Activated CD8-positive, alpha-beta memory T cell treated with anti-CD3 and anti-CD28 coated beads for 1 hour (primary cell): ENCODE data around the gene SEMA3C.

Experiments
- DNase-seq, 2 donors: peaks; one replicate each; pipeline ENCODE4 v3.0.0-alpha.2; 2020; ENCODE audit warnings: low read depth in 1 of 2; ENCODE audit errors: extremely low read depth in 1 of 2

The SEMA3C gene

DNA sequence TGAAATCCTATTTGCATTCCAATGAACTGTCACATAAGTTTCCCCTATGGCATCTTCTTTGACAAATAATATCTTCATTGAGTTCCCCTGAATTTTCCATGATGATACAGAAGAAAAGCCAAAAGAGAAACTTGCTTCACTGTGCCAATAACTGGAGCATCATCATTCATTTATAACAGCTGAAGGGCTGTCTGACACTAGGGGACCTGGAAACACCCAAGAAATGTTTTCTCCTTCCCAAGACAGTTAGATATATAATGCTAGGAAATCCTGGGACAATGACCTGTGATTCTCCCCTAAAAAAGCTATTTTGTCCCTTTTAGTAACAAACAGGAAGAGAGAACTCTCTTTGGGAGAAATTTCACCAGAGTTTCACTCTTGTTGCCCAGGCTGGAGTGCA is 133.6 kb downstream of the SEMA3C start:
- no peak for DNase-seq

DNA sequence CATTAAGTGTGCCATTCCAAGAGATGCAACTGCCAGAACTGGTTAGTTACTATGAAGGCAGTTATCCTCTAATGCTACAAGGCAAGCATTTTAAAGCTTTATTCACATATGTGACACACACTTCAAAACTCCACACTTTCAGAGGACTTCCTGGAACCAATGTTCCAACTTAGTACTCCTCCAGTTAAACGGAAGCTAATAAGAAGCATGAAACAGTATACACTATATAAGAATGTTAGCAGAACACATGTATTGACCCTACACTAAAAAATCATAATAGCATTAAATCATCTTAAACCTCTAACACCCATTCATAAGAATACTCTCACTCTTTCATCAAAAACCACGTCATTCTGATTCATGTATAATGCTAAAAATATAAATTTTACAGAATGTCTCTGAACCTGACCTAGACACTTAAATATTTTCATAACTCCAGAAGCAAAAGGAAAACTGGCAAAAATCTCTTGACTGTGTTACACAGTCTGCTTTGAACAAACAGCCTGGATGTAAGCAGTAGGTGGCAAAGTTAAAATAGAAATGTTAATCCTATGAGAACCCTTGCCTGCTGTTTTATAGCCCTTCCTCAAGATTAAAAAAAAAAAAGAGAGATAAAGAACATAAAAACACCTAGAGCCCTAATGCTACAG is 135.0 kb downstream of the SEMA3C start:
- no peak for DNase-seq

DNA sequence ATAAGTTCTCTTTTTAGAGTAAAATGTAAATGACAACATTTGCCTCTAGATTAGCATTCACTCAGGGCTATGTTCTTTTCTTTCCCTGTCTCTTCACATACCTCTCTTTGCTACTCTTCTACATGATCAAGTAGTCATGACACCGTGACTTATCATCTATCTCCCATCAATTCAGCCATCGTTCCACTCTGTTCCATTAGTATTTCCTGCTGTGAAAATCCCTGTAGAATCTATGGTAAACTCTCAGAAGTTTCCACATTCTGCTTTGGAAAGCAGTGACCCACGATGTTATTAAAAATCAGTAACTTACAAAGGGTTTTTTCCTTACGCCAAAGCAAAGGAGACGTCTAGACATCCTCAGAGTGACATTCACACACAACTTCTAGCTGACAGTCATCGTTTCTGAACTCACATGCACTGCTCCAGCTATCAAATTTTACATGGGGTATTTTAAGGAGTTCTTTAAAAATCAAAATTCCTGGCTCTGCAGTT is 135.6 kb downstream of the SEMA3C start:
- no peak for DNase-seq

DNA sequence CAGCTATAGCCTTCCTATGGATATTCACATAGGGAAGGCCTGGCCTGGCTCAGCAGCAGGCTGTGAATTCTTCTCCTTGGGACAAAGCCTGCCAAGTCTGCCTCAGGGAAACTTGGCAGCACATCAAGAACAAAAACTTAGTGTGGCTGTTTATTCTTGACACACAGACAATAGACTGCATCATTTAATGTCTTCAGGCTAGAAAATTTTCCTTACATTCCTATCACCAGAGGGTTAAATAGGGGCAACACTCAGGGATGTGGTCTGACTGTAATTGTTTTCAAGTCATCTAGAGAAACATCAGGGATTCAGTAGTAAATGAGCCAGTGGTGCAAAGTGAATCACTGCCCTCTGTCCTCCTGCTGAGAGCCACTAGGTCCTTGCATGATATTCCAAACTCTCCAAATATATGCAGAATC is 137.3 kb downstream of the SEMA3C start:
- DNase-seq = no peak

DNA sequence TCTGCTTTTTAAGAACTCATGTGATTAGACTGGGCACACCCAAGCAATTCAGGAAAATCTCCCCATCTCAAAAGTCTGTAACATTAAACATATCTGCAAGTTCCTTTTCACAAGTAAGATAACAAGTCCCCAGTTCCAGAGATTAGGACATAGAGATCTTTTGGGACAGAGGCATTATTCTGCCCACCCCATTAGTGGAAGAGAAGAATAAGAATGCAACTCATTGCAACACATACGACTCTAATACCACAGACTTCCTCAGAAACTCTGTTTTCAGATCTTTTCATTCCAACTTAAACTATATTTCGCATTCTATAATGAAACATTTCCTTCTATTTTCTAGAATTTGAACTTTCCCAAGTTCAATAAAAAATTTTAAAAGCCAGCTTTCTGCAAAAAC is 137.7 kb downstream of the SEMA3C start:
- no peak for DNase-seq

DNA sequence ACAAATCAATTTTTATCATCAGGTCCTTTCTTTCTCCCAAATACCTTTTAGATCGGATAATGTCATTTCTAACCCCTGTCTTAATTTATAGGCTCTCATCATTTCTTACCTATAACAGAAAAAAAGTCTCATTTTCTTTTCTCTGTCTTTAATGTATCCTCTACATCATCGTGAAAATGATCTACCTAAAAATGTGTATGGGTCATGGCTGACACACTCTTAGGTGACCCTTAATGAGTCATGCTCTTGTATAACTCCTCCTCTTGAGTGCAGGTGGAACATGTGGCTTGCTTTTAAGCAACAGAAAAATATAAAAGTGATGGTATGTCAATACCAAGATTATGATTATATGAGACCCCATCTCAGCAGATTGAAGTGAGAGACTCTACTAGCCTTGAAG is 139.4 kb downstream of the SEMA3C start:
- no peak for DNase-seq

DNA sequence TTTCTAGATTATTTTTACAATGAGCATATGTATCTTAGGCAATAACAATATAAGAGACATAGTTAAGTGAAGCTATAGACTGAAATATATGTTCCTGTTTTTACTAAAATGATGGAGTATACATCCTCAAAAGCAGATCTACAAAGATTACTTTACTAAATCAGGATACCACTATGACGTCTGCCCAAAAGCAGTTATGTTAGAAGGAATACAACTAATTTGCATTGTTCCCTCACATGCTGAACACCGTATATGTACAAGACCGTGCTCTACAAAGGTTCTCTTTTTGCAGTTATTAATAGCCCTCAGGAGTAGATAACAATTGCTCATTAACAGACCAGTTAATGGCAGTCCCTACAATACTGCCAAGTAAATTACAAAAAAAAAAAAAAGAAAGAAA is 143.0 kb downstream of the SEMA3C start:
- no peak for DNase-seq

DNA sequence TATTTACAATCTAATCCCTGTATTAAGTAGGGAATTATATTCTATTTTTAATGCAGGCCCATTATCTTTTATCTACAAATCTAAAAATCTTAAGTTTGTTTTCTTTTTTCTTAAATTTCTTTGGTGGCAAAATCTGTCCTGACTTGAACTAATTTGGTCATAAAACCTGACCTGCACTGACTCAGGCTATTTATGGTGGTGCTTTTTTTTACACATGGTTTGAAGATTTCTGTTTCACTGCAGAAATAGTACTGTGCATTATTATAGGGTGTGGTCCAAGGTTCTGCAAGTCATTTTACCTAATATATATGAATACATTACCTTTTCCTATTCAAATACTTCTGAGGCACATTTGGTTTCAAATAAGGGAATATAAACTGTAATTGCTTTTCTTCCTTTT is 143.4 kb downstream of the SEMA3C start:
- DNase-seq = no peak

DNA sequence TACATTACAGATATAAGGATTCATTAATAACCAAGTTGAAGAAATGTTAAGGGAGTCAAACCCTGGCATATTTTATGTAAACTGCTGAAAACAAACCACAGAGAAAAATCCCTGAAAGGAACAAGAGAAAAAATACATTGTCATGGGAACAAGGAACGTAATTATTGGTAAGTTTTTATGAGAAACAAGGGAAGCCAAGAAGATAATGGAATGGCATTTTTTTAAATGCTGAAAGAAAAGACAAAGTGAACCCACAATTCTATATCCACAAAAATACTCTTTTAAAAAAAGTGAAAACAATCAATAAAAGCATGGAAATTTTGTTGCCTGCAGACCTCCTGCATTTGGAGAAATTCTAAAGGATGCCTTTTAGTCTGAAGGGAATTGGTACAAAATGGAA is 144.0 kb downstream of the SEMA3C start:
- DNase-seq = no peak

DNA sequence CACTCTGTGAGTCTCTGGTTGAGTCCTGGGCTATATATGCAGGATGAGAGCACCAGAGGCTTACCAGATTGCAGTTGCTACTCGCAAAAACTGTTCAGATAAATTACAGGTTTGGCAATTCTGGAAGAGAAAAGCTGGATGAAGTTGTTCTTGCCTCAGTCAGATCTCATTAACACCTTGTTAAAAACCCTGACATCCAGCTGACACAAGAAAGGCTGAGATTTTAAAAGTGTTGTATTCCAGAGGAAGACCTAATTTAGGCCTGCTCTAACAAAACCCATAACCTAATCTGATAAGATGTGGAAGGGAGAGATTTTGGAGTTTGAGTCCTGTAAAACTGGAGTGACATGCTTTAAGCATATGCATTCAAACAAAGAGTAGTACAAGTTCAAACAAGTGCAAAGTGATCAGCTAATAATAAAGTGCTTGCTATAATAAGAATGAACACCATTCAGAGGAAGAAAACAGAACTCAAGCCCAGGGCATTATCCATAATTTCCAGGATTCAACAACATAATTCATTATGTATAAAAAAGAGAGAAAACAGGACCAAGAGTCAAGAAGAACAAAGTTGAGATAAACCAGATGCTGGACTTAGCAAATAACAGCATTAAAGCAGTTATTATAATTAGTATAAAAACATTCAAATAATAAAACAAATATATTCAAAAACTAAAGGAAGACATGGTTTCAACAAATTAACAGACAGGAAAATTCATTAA is 144.9 kb downstream of the SEMA3C start:
- DNase-seq = no peak

DNA sequence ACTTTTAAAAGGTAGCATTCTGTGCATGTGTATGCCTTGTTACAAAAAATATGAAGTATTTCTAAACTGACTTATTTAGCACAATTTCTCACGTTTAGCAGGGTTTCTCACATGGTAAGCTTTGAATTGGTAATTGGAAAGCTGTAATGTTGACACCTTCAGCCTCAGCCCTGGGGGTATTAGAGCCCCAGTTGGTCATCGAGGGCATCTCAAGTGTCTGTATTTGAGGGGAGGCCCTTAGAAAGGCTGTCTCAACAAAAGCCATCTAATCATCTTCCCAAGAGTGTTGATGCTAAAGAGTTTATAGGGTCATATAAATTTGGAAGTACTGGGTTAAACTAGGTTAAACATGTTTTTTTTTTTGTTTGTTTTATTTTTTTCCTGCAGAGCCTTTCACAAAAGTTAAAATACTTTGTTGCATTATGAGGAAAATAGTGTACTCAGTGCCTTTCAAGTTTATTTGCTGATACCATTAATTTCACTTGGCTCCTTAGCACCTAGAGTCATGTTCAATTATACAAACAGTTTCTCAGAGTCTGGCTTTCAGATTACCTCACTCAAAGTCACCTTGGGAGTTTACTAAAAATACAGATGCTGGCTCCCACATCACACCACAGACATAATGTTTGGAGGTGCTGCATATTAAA is 146.4 kb downstream of the SEMA3C start:
- DNase-seq = no peak

DNA sequence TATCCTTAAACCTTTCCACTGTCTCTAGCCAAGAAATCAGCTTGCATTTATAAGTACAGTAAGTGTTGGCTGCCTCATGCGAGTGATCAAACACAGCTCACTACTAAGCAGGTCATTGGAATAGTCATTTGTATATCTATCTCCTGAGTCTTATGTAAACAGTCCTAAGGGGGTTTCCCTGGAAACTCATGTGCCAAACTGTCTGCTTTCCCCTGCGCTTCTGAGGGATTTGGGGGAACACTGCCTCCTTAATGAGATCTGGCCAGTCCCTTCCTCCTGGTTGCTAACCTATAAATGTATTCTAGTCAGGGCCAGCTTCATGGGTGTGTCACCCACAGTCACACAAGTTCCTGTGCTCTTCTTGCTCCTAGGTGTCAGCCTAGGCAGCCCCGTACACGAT is 147.3 kb downstream of the SEMA3C start:
- no peak for DNase-seq

DNA sequence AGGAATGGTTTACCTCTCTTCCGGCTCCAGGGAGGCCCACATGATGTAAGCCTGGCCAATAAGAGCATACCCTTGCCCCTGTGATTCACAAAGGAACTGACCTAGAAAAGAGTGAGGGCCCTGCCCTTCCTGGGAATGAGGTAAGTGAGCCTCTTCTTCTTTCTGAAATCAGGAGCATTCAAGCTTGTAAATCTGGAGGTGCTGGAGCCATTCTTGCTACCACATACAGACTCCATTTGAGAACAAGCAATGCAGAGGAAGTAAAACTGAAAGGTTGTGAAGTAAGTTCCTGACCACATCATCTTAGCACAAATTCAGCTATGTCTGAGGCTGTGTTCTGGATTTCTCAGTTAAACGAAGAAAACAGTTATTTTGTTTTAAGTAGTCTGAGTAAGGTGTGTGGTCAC is 148.2 kb downstream of the SEMA3C start:
- no peak for DNase-seq

DNA sequence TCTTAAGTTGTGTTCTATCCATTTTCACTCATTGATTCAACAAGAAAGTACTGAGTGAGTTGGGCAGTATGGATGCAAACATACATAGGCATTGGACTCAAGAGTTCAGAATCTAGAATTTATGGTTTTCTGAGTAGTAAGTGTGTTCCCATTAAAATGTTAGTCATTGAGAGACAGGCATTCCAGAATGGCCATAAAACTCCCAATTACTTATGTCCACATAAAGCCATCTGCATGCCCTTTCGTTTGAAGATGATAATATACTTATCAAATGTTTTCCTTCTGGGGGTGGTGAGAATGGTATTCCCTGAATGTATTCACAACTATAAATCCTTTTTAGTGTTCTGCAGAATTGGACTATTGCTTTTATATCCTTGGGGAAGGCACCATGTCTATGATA is 148.8 kb downstream of the SEMA3C start:
- no peak for DNase-seq

DNA sequence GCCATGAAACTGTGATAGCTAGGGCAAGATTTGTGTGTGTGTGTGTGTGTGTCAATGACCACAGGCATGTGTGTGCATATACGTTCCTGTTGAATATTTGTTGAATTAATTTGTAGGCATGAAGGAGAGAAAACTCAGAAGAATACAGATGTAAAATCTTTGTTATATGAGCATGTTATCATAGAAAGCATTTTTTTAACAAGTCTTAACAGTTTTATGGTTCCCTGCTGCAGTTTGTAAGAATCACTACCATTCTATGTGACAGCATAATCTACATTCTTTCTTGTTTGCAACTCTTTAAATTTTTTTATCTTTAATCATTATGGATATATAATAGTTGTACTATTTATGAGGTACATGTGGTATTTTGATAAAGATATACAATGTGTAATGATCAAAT is 150.1 kb downstream of the SEMA3C start:
- no peak for DNase-seq

DNA sequence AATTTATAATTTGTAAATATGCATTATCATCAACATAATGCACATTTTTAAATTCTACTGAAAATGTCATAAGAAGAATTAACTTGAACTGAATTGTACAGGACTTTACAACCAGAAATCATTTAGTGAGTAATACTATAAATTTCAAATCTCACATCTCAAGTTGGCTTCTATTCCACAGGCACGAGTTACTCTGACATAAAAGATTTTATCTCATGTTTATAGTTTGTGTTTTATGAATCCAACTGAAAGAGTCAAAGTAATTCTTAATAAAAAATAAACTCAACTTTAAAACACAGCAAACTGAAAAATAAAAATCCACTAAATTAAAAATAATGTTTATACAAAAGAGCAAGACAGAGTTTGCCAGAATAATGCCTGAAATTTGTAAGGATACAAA is 151.2 kb downstream of the SEMA3C start:
- DNase-seq = no peak

DNA sequence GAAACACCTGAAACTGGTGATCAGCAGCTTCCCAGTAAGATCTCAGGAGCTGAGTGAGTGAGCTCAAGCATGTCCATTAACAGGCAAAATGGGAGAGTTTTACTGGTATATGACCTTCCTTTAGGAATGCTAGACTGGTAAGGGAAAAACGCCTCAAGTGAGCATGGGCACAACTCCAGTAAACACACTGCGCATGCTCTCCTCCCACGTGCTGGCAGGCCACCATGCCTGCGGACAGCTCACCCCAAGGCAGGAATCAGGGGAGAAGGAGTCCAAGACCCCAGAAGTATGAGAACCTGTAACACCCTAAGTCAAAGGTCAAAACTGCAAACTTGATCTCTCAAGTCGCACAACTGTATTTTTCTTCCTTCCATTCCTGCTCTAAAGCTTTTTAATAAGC is 152.1 kb downstream of the SEMA3C start:
- DNase-seq = no peak

DNA sequence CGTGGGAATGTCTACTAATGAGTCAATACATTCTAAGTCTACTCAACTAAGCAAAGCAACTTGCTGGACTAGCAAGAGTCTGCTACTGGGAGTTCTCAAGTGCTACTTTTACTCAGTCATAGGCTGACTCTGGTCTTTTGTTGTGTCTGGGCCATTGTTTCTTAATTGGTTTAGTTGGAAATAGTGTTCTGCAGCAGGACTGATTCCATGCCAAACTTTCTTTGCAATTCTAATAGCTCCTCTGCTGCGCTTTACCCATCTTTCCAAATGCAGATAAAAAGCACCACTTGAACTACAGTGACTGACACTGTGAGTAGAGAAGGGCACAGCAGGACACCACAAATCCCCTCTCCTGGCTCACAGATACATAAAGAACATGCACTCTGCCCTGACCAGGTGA is 154.7 kb downstream of the SEMA3C start:
- DNase-seq = no peak

DNA sequence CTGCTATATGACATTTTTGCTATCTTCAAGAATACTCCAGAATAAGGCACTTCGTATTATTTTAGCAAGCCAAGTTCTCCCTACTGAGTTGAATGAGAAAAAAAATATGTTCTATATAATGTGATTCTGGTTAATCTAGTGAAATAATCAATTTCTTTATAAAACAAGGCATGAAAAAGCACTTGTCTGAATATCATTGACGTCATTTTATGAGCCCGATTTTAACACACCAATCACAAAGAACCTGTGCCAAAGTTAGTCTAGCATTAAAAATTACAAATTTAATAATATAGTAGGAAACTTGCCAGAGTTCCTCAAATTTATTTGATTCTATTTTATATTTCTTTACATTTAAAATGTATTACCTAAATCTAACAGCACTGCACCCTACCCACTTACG is 155.1 kb downstream of the SEMA3C start:
- no peak for DNase-seq

DNA sequence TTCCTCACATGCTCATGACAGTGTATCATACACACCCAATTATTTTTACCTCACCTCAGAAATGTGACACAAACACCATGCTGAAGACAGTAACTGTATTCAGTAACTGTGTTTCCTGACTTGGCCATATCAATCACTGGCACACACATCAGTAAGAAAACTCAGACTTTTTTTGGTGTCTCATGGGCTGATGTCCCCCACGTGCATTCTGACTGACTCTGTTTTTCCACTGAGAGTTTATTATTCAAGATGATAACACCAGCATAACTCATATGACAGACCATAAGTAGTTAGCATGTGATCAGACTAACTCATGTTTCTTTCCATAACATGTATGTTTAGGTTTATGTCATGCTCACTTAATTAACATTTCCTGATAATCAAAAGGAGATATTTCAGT is 155.6 kb downstream of the SEMA3C start:
- DNase-seq = no peak

DNA sequence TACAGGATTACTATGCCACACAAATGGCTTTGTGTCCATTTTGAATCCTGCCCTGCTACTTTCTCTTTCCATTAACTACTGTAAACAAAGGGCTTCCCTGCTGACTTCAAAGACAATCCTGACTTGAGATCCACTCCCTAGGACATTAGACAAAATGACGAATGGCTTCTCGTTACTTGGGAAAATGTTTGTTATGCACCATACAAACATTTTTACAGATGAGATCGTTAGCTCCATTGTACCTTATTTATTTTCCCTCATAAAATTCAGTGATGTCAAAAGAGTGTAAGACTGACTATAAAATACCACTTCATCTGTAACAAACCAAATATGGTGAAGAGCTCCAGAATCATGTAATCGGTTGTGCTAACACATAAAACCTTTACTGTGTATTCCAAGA is 158.6 kb downstream of the SEMA3C start:
- DNase-seq = no peak
